ENCODE data around the gene SSR4. TPM values are rescaled to one million over a fixed set of nuclear protein-coding genes. Genes with fewer than 3 reads are reported as not detected.

SSR4 gene
- total and polyA plus RNA-seq, 7 experiments from 2014 or later, result 156 to 496 (median 176) TPM

DNA sequence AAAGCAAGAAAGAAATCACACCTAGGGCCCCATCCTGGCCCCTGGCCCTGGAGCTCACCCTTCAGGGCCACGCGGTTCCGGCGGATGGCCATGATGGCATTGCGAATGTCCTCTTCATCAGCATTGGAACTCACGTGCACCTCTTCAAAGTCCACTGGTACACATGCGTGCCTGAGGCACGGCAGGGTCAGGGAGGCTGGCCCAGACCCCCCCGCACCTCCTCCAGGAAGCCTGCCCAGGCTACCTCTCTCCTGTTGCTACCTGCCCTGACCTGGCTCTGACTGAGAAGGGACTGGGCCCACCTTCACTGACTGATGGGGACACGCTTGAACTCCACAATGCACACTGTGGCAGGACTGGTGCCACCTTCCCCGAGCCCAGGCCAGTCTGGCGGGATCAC, 4.8 kb upstream of the SSR4 start:
- Mint-ChIP-seq H3K27me3 (no peaks in the 10 kb centered on the region), H3K27ac (no peak overlapping the region), H3K9me3 (peaks cover 0 to 2% (median 0%) of the 10 kb centered on the region in 11 donors), H3K4me3 (no peak overlapping the region), H3K36me3 (peaks cover 0 to 6% (median 0%) of the 10 kb centered on the region in 5 donors), H3K4me1 (peaks cover 0 to 19% (median 13%) of the 10 kb centered on the region in 7 donors)
- Histone ChIP-seq H3K4me3 (ENCODE audit: low read length) (no peak overlapping the region), H3K27ac (ENCODE audit: low read depth, low read length) (no peak overlapping the region), H3K36me3 (ENCODE audit: control insufficient read depth in 2 of 3, insufficient read depth in 3 of 3, low read length in 3 of 3) (peaks cover 0 to 54% (median 0%) of the 10 kb centered on the region in 3 experiments), H3K9me3 (ENCODE audit: control insufficient read depth in 2 of 3, low read length in 3 of 3) (no peaks in the 10 kb centered on the region), H3K27me3 (ENCODE audit: control insufficient read depth in 2 of 2, insufficient read depth in 2 of 2, low read length in 2 of 2) (no peaks in the 10 kb centered on the region), H3K4me1 (ENCODE audit: control insufficient read depth in 2 of 2, insufficient read depth in 2 of 2, low read length in 2 of 2) (peaks cover 8 to 12% of the 10 kb centered on the region in 2 donors)
- CTCF ChIA-PET, result no interaction called here
- POLR2A ChIA-PET, result no interaction called here
- ATAC-seq (no peak), DNase-seq (no peak)
- intact Hi-C loops (cut with micrococcal nuclease), result loop anchor here in 1 of 2 donors (10.0 kb wide), 1 partner anchor 585 kb away; the partner anchor contains the start of genes EMD and FLNA

DNA sequence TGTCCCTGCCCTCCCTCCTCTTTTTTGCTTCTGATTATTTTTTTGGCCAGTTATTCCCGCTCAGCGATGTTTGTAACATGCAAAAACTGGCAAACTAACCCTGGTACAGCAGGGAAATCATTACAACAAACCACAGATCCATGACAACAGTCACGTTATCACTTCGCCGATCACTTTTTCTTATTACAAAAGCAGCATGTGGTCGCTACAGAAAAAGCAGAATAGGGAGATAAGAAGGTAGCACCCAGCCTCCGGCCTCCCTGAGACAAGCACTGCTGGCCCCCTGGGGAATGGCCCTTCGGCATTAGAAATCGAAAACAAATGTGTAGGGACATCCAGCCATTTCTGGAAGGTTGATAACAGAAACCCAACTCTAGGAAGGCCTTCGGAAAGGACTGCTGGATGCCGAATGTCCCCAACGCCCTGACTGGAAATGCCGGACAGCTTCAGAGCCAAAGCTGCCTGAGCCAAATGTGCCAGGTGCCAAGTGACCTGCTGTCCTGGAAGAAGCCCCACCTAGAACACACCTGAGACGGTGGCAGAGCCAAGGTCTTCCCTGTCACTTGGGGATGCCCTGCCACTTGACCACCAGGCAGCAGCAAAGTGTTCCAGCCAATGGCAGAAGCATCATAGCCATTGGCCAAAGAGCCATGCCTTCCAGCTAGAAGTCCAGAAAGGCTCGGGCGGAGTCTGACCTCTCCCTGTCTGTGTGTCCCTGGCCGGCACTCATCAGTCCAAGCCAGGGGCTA, 3.2 kb upstream of the SSR4 start:
- Mint-ChIP-seq H3K27me3 (no peaks in the 10 kb centered on the region), H3K4me3 (peak overlapping the region in 1 of 10 donors; percentile 11), H3K36me3 (peaks cover 0 to 6% (median 0%) of the 10 kb centered on the region in 5 donors), H3K9me3 (peaks cover 0 to 2% (median 0%) of the 10 kb centered on the region in 11 donors), H3K4me1 (peaks cover 0 to 28% (median 22%) of the 10 kb centered on the region in 7 donors), H3K27ac (no peak overlapping the region)
- peaks cover 8 to 12% of the 10 kb centered on the region in 2 donors for H3K4me1 ChIP-seq (ENCODE audit: control insufficient read depth in 2 of 2, insufficient read depth in 2 of 2, low read length in 2 of 2)
- intact Hi-C loops (cut with micrococcal nuclease), result loop anchor here in 1 of 2 donors (10.0 kb wide), 1 partner anchor 584 kb away; the partner anchor contains the start of genes EMD and FLNA
- no peak overlapping the region for H3K4me3 ChIP-seq (ENCODE audit: low read length)
- no peak overlapping the region for H3K27ac ChIP-seq (ENCODE audit: low read depth, low read length)
- H3K9me3 ChIP-seq (ENCODE audit: control insufficient read depth in 2 of 3, low read length in 3 of 3), result no peaks in the 10 kb centered on the region
- H3K27me3 ChIP-seq (ENCODE audit: control insufficient read depth in 2 of 2, insufficient read depth in 2 of 2, low read length in 2 of 2), result no peaks in the 10 kb centered on the region
- ATAC-seq (no peak), DNase-seq (no peak)
- peaks cover 0 to 43% (median 0%) of the 10 kb centered on the region in 3 experiments for H3K36me3 ChIP-seq (ENCODE audit: control insufficient read depth in 2 of 3, insufficient read depth in 3 of 3, low read length in 3 of 3)
- CTCF ChIA-PET, result no interaction called here
- POLR2A ChIA-PET, result interaction anchor here (0.5 kb wide), 1 partner anchor 106 kb away, joined by 4 read pairs; no protein-coding TSS in a partner anchor

DNA sequence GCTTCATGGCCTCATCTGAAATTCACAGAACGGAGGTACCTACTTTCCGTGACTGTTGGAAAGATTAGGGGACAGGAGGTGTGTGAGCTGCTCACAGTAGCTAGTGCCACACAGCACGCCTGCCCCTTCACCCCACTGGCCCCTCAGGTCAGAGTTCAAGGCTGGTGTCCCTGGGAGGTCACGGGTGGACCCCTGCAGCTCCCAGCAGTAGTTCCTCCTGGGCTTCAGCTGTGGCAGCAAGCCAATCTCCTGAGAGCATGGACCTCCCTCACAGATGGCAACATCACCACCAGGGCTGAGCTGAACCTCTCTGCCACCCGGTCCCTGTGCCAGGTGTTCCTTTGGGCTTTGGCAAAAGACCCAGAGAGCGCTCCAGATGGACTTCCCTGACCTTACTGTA, 2.1 kb upstream of the SSR4 start:
- Mint-ChIP-seq H3K27ac (no peak overlapping the region), H3K4me3 (peak overlapping the region in 6 of 10 donors; percentile 87 to 95 (median 92)), H3K27me3 (no peaks in the 10 kb centered on the region), H3K9me3 (peaks cover 0 to 2% (median 0%) of the 10 kb centered on the region in 11 donors), H3K4me1 (peaks cover 0 to 34% (median 25%) of the 10 kb centered on the region in 7 donors), H3K36me3 (peaks cover 0 to 6% (median 0%) of the 10 kb centered on the region in 5 donors)
- ATAC-seq, result no peak
- no peaks in the 10 kb centered on the region for H3K27me3 ChIP-seq (ENCODE audit: control insufficient read depth in 2 of 2, insufficient read depth in 2 of 2, low read length in 2 of 2)
- peaks cover 0 to 39% (median 0%) of the 10 kb centered on the region in 3 experiments for H3K36me3 ChIP-seq (ENCODE audit: control insufficient read depth in 2 of 3, insufficient read depth in 3 of 3, low read length in 3 of 3)
- no peaks in the 10 kb centered on the region for H3K9me3 ChIP-seq (ENCODE audit: control insufficient read depth in 2 of 3, low read length in 3 of 3)
- H3K27ac ChIP-seq (ENCODE audit: low read depth, low read length), result no peak overlapping the region
- ChIA-PET CTCF (no interaction called here), POLR2A (interaction anchor here (0.9 kb wide), 1 partner anchor 134 kb away, joined by 4 read pairs; the partner anchor contains the start of gene ARHGAP4)
- no peak overlapping the region for H3K4me3 ChIP-seq (ENCODE audit: low read length)
- no peak for DNase-seq
- intact Hi-C loops (cut with micrococcal nuclease), result loop anchor here in 1 of 2 donors (10.0 kb wide), 1 partner anchor 582 kb away; the partner anchor contains the start of genes EMD and FLNA
- peaks cover 8 to 12% of the 10 kb centered on the region in 2 donors for H3K4me1 ChIP-seq (ENCODE audit: control insufficient read depth in 2 of 2, insufficient read depth in 2 of 2, low read length in 2 of 2)

DNA sequence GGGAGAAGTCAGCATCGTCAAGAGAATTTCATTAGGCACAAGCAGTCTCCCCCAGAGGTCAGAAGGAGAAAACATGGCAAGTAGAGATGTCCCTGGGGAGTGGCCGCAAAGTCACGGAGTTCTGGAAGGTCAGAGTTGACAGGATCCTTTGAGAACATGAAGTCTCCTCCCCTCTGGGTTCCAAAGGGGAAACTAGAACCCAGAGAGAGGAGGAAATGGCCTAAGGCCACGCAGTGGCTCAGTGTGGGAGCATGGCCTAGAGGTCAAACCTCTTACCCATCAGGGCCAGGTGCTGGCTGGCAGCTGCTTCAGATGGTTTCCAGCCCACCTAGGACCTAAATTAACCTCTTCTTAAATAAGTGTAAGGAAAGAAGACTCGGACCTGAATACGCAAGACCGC, 1.2 kb upstream of the SSR4 start:
- peaks cover 0 to 37% (median 0%) of the 10 kb centered on the region in 3 experiments for H3K36me3 ChIP-seq (ENCODE audit: control insufficient read depth in 2 of 3, insufficient read depth in 3 of 3, low read length in 3 of 3)
- peak overlapping the region; percentile 75 for H3K4me3 ChIP-seq (ENCODE audit: low read length)
- Mint-ChIP-seq H3K4me3 (peak overlapping the region; percentile 86 to 95 (median 92)), H3K9me3 (peaks cover 0 to 2% (median 0%) of the 10 kb centered on the region in 11 donors), H3K27me3 (no peaks in the 10 kb centered on the region), H3K36me3 (peaks cover 0 to 6% (median 0%) of the 10 kb centered on the region in 5 donors), H3K27ac (peak overlapping the region; percentile 48 to 95 (median 89)), H3K4me1 (peaks cover 0 to 38% (median 25%) of the 10 kb centered on the region in 7 donors)
- peak overlapping the region; percentile 97 for H3K27ac ChIP-seq (ENCODE audit: low read depth, low read length)
- peaks cover 8 to 12% of the 10 kb centered on the region in 2 donors for H3K4me1 ChIP-seq (ENCODE audit: control insufficient read depth in 2 of 2, insufficient read depth in 2 of 2, low read length in 2 of 2)
- CTCF ChIA-PET, result no interaction called here
- POLR2A ChIA-PET, result interaction anchor here (1.5 to 2.5 kb wide), 3 partner anchors 69 to 178 kb away, joined by 3 to 30 read pairs (median 5); partner anchors contain the start of genes ARHGAP4, BCAP31 and HCFC1
- H3K9me3 ChIP-seq (ENCODE audit: control insufficient read depth in 2 of 3, low read length in 3 of 3), result no peaks in the 10 kb centered on the region
- ATAC-seq (no peak), DNase-seq (no peak)
- intact Hi-C loops (cut with micrococcal nuclease), result loop anchor here in 1 of 2 donors (10.0 kb wide), 1 partner anchor 582 kb away; the partner anchor contains the start of genes EMD and FLNA
- no peaks in the 10 kb centered on the region for H3K27me3 ChIP-seq (ENCODE audit: control insufficient read depth in 2 of 2, insufficient read depth in 2 of 2, low read length in 2 of 2)

DNA sequence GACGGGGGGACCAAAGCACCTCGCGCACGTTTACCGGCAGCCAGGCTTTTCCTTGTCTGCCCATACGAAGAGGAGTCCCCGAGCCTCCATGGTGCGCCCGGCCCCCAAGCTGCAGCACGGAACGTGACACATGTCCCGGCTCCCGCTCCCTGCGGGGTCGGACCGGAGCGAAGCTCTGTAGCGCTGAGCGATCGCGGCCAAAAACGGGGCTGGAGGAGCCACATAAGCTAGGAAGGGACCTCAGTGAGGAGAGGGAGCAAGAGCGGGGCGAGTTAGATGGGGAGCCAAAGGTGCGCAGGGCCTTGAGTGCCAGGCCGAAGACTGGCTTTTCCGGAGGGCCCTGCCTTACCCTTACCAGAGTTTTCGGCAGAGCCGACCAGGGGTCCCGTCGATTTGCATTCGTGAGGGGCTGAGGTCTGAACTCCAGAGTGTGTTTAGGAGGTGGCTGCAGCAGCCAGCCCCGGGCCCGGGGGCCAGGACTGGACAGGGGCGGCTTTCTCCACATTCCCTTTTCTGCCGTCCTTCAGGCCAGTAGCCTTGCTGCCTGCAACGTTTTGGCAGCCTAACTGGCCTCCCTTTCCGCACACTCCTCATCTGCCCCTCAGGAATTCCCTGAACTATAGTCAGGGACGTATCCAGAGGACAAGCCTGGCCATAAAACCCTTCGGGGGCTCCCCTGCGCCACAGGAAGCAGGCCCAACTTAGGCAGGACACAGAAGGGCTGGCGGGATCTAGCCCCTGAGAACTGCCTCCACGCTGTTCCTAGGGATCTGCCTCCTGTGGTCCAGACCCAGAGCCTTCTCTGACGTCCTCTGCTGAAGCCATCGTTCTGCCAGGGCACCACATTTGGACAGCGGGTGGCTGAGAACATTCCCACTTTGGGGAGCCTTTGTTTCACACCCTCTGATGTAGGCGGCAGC, 689 bp downstream of the SSR4 start:
- H3K27me3 ChIP-seq (ENCODE audit: control insufficient read depth in 2 of 2, insufficient read depth in 2 of 2, low read length in 2 of 2), result no peaks in the 10 kb centered on the region
- intact Hi-C loops (cut with micrococcal nuclease), result loop anchor here (1.0 to 10.0 kb wide), 13 partner anchors 22 to 752 kb away; partner anchors contain the start of genes ABCD1 (in 2 of the 2), BCAP31 (in 2 of the 2), HAUS7 (in 2 of the 2) and CCNQ (in 1 of the 2)
- H3K4me3 Mint-ChIP-seq, result peak overlapping the region; percentile 86 to 95 (median 92)
- H3K36me3 Mint-ChIP-seq, result peaks cover 0 to 6% (median 0%) of the 10 kb centered on the region in 5 donors
- H3K4me1 Mint-ChIP-seq, result peaks cover 0 to 39% (median 25%) of the 10 kb centered on the region in 7 donors
- H3K27me3 Mint-ChIP-seq, result no peaks in the 10 kb centered on the region
- ATAC-seq, result no peak
- DNase-seq, result peak in 3 of 9 donors; percentile 9 to 26 (median 15)
- H3K36me3 ChIP-seq (ENCODE audit: control insufficient read depth in 2 of 3, insufficient read depth in 3 of 3, low read length in 3 of 3), result peaks cover 0 to 30% (median 0%) of the 10 kb centered on the region in 3 experiments
- H3K27ac Mint-ChIP-seq, result peak overlapping the region; percentile 41 to 94 (median 90)
- H3K4me1 ChIP-seq (ENCODE audit: control insufficient read depth in 2 of 2, insufficient read depth in 2 of 2, low read length in 2 of 2), result peaks cover 8 to 12% of the 10 kb centered on the region in 2 donors
- no peaks in the 10 kb centered on the region for H3K9me3 ChIP-seq (ENCODE audit: control insufficient read depth in 2 of 3, low read length in 3 of 3)
- ChIA-PET POLR2A (interaction anchor here (0.7 to 2.5 kb wide), 7 partner anchors 23 to 179 kb away, joined by 3 to 30 read pairs (median 4); partner anchors contain the start of genes ARHGAP4 and HCFC1), CTCF (interaction anchor here (1.0 kb wide), 1 partner anchor 227 kb away, joined by 3 read pairs; no protein-coding TSS in a partner anchor)
- H3K4me3 ChIP-seq (ENCODE audit: low read length), result peak overlapping the region; percentile 75
- peak overlapping the region; percentile 97 for H3K27ac ChIP-seq (ENCODE audit: low read depth, low read length)
- H3K9me3 Mint-ChIP-seq, result peaks cover 0 to 2% (median 0%) of the 10 kb centered on the region in 11 donors

Data from naive thymus-derived CD4-positive, alpha-beta T cell (primary cell).